Prostate gland (tissue), 2 donors: ENCODE results near the gene LIMD2.

Source experiments
- POLR2A ChIP-seq: fragments of 450-650 bp; IDR thresholded peaks from one replicate; pipeline ENCODE4 v1.6.1; 2016; ENCODE audit warnings: antibody characterized with exemption, mild to moderate bottlenecking
- TF ChIP-seq, protein P1 (sequence below), 4 experiments: fragments of 200-600 bp in 2 of 4; fragments of 450-650 bp in 2 of 4; sonication (generic) in 2 of 4; IDR thresholded peaks; 1 replicate in 3 of 4; 2 replicates in 1 of 4; pipeline ENCODE4 v1.5.1; 2016 to 2019; ENCODE audit warnings: antibody characterized with exemption in 4 of 4, mild to moderate bottlenecking in 2 of 4, moderate library complexity in 2 of 4

DNA sequence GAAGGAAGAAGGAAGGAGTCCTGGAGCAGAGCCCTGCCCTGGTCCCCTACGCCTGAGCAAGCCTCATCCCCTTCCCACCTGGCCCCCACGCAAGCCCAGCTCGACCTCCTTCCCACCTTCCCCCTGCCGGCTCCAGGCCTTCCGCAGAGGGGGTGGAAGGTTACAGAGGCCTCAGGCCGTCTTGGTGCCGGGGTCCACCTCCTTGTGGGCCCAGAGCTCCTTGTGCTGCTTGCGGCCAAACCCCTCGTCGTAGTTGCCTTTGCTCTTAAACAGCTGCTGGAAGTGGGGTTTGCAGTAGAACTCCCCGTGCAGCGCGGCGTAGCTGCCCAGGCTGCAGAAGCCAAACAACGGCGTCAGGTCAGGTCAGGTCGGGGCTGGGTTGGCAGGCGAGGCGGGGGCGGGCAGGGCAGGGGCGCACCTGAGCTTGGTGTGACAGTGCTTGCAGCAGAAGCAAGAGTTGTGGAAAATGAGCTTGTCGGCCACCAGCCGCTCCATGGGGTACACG lies 1.5 kb downstream of the LIMD2 start:
- no peak for TF ChIP-seq POLR2A
- TF ChIP-seq, protein P1, sequence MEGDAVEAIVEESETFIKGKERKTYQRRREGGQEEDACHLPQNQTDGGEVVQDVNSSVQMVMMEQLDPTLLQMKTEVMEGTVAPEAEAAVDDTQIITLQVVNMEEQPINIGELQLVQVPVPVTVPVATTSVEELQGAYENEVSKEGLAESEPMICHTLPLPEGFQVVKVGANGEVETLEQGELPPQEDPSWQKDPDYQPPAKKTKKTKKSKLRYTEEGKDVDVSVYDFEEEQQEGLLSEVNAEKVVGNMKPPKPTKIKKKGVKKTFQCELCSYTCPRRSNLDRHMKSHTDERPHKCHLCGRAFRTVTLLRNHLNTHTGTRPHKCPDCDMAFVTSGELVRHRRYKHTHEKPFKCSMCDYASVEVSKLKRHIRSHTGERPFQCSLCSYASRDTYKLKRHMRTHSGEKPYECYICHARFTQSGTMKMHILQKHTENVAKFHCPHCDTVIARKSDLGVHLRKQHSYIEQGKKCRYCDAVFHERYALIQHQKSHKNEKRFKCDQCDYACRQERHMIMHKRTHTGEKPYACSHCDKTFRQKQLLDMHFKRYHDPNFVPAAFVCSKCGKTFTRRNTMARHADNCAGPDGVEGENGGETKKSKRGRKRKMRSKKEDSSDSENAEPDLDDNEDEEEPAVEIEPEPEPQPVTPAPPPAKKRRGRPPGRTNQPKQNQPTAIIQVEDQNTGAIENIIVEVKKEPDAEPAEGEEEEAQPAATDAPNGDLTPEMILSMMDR (IDR thresholded peaks at IDR 0.05) = no peak
